HG02642 (cell line): ENCODE results near the gene KLHDC8A.

ENCODE experiments used
- ATAC-seq: cut with Tn5 transposase; IDR thresholded peaks from one replicate; pipeline ENCODE4 v1.9.1; 2021; ENCODE audit warnings: mild to moderate bottlenecking; ENCODE audit not compliant: unreplicated experiment, poor library complexity

Gene KLHDC8A

GRCh38 chr1:205321162-205321958 lies 35.4 kb downstream of the KLHDC8A start, which contains the start of gene NUAK2:
Gene NUAK2 (minus strand): TSS chr1:205321745. CDS start chr1:205321628, 117 bp downstream.
- peak; percentile 45 for ATAC-seq

GRCh38 chr1:205319081-205320018 lies 37.4 kb downstream of the KLHDC8A start:
- ATAC-seq: no peak

DNA sequence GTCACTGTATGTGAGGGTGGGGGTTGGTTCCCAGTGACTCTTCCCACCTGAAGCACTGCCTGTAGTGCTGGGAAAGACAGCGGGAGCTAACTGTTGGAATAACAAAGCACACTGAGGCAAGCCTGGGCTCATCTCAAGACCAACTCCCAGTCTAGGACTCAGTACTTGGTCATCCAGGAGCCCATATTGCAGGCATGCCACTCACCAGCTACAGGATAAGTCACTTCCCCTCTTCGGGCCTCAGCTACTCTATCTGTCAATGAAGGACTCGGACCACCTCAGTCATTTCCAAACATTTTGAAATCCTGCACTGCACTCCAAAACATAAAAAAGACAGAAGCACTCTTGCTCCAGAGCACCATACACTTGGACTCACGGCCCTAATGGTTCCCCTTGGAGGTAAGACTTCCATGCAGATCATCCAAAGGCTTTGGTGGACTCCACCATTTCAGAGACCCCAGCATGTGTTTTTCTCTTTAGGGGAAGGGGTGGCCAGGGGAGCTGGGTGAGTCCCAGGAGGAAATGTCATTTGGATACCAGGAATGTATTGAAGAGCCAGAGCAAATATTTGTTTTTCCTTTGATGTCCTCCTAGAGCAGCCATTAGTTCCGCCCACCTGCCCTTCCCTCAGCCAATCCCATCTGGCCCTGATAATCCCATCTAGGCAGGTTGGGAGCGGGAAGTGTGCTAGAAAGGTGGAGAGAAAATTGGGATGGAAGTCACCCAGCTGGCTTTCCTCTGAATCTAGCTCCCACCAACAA lies 38.3 kb downstream of the KLHDC8A start:
- ATAC-seq: no peak

DNA sequence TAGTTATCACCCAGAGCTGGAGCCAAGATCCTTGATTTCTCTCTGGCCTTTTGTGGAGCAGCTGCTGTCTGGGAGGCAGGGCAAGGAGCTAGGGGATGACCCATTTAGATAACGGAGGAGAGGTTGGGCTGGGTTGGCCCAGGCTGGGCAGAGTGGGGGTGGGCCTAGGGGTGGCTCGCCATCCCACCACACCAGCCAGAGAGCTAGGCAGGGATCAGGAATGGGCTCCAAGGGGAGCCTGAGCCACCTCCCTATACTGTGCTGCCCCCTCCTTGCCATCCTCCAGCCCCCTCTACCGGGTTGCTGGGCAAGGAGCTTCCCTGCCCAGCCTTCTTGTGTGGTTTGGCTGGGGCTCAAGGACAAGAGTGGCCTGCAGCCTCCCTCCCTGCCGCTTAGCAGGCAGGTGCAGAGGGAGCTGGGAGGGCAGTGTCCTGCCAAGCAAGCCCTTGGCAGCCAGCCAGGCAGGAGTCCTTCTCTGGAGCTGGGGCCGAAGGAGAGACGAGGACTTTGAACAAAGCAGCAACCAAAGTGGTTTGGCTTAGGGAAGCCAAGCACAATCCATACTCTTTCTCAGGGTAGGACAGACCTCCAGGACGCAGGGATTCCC lies 39.3 kb downstream of the KLHDC8A start:
- no peak for ATAC-seq

GRCh38 chr1:205316161-205316566 lies 40.6 kb downstream of the KLHDC8A start:
- ATAC-seq: no peak

DNA sequence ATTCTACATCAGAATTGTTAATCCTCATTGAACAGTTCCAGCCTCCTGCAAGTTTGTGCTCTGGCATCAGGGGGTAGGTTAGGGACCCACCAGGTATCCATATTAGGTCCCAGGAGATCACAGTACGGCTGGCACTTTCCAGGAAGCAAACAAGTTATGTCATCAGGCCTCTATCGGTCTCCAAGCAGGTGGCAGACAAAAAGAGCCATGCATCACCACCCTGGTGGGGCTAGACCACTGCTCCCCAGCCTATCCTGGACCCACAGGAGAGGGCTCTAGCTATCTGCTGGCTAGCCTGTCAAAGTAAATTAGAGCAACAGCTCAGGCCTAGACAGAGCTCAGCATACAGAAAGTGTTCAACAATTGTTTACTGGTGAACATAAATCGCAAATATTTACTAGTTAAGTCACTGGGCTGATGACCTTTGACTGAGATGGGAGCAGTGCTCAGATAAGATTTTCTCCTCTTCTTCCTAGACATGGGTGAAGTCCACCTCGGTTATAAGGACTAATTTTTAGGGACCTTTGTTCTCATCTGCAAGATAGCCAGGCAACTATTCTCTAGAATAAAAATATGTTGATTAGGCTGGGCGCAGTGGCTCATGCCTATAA lies 41.6 kb downstream of the KLHDC8A start:
- ATAC-seq: no peak

- ATAC-seq: peak; percentile 56
Observed at GRCh38 chr1:205313563-205314308, 43.0 kb downstream of the KLHDC8A start.

DNA sequence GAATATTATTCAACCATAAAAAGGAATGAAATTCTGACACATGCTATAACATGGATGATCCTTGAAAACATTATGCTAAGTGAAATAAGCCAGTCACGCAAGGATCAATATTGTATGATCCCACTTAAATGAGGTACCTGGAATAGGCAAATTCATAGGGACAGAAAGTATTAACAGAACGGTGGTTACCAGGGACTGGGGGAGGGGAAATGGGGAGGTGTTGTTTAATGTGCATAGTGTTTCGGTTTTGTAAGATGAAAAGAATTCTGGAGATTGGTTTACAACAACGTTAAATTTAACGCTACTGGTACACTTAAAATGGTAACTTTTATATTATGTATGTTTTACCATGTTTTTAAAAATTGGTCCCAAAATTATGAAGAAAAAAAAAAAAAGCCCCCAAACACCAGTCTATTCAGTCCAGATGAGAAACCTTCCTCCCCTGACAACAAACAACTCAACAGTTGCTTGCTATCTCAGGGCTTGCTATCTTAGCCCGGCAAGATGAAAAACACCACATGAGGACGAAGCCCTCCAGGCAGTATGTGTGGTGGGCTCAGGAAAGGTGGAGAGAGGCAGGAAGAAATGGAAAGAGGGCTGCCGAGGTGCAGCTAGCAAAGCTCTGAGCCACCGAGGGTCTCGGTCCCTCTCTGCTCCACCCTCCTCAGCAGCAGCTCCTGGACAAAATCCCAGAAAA lies 43.7 kb downstream of the KLHDC8A start:
- no peak for ATAC-seq

GRCh38 chr1:205310976-205311704 lies 45.6 kb downstream of the KLHDC8A start:
- ATAC-seq: no peak

DNA sequence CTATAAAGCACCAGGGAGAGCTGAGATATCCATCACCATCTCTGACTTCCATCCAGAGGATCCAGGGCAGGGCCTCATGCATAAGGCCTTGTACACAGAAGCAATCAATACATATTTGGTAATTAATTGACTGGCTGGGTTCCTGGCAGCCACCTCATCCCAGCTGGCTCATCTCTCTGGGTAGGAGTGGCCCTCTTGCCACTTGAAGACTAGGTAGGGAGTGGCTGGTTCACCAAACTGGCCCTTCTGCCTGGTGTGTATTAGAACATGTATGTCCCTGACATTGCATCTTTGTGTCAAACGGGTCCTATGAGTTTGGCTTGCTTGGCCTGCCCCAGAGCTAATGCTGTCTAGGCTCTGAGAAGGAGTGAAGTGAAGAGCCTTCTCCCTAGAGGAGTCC lies 47.0 kb downstream of the KLHDC8A start:
- ATAC-seq: no peak

DNA sequence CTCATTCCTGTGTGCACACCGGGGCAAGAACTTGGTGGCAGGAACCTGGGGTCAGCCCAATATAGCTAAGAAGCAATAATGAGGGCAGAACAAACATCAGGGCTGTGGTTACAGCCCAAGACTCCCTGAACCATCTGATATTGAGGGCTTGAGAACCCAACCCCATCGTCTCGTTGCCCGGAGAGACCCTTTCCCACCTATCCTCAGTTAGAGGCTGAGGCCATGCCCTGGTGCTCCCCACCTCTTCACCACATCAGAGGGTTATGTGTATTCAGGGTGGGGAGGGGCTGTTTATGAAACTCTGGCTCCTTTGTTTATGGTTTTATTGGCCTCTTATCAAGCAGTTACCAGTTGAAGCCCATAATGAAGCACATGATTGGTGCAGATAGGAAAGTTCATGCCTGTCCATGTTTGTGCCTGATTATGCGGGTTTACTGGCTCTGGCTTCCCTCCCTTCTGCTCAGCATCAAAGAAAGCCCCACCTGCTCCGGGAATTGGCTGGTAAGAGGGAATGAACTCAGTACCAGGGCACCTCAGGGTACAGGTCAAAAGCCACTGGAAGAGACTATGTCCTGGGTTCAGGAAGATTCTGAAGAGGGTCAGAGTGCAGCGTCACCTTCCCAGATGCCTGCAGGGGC lies 49.7 kb downstream of the KLHDC8A start:
- ATAC-seq: no peak

GRCh38 chr1:205304695-205305070 lies 52.0 kb downstream of the KLHDC8A start:
- ATAC-seq: no peak

- ATAC-seq: no peak
Observed at GRCh38 chr1:205304046-205304694, 52.6 kb downstream of the KLHDC8A start.

GRCh38 chr1:205303247-205303888 lies 53.4 kb downstream of the KLHDC8A start:
- ATAC-seq: no peak

DNA sequence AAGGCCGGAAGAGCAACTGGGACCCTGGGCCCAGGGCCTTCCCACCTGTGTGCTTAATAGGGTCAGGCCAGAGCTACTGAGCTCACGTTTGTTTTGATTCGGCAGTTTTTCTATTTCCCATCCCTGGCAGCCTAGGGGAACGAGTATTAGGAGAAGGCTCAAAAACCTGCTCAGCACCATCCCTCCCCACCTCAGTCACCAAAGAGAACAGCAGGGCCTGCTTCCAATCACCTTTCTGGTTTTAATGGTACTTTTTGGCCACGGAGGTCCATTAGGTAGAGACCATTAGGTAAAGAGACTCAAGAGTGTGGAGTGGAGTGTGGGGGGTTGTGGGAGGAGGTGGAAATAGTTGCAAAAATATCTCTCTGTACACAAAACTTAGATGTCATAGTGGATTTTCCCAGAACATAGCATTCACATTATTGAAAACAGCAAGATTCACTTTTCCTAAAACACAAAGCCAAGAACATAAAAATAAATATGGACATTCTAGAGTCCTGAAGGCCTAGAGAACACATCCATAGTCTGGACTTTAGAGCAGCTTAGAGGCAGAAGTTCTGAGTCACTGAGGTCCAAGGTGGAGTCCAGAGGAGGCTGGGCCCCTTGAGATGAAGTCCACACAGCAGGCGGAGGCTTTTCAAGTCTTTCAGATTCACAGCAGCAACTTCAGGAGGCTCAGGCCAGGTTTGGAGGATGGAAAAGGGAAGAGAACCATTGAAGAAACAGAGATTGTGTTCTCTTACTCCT lies 54.7 kb downstream of the KLHDC8A start:
- no peak for ATAC-seq
